HG03045 (cell line): ENCODE results near the gene HRH3.

Experiments
- ATAC-seq: cut with Tn5 transposase; IDR thresholded peaks from one replicate; pipeline ENCODE4 v1.9.1; 2021; ENCODE audit warnings: mild to moderate bottlenecking, moderate library complexity; ENCODE audit not compliant: unreplicated experiment

The HRH3 gene

GRCh38 chr20:62216636-62217566 lies 3.2 kb downstream of the HRH3 start:
- no peak for ATAC-seq

- no peak for ATAC-seq
Measured at GRCh38 chr20:62215991-62216635, 4.0 kb downstream of the HRH3 start.

GRCh38 chr20:62215020-62215990 lies 4.8 kb downstream of the HRH3 start:
- ATAC-seq: no peak

DNA sequence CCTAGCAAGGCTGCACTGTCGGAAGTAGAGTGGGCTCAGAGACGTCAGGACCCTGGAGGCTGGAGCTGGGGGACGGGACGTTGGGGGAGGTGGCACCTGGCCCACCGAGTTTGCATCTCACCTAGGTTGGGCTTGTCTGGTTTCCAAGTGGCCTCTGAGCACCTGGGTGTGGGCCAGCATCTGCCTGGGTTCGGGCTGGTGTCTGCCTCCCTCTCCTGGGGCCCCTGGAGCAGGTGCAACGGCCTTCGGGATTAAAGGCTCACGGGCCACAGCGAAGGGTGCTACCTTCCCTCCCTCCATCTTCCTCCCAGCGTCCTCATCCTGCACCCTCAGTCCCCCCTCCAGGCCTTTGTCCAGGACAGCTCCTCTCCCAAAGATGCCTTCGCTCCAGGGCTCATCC lies 6.0 kb downstream of the HRH3 start:
- ATAC-seq: no peak

DNA sequence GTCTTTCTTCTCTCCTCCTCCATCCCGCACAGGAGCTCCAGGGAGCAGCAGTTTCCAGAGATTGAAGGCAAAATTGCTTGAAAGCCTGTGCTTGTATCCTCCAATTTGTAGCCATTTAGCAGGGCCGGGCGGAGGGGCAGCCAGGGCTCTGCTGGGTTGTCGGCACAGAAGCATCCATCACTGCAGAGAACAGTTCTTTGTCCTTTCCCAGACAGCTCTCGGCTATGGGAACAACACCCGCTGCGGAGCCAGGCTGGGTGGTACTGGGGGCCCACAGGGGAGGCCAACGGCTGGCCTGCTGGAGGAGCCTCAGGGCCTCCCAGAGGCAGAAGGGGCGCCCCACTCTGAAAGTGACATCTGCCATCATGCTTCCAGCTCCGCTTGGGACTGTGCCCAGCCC lies 7.8 kb downstream of the HRH3 start:
- no peak for ATAC-seq

GRCh38 chr20:62211769-62212288 lies 8.2 kb downstream of the HRH3 start:
- ATAC-seq: no peak

- ATAC-seq: no peak
Measured at GRCh38 chr20:62211216-62211615, 8.9 kb downstream of the HRH3 start.

- ATAC-seq: no peak
Measured at GRCh38 chr20:62210496-62210855, 9.6 kb downstream of the HRH3 start.

GRCh38 chr20:62209850-62210495 lies 10.1 kb downstream of the HRH3 start:
- no peak for ATAC-seq

GRCh38 chr20:62208795-62209755 lies 11.0 kb downstream of the HRH3 start:
- ATAC-seq: no peak

- no peak for ATAC-seq
Measured at GRCh38 chr20:62208061-62208794, 11.8 kb downstream of the HRH3 start.

DNA sequence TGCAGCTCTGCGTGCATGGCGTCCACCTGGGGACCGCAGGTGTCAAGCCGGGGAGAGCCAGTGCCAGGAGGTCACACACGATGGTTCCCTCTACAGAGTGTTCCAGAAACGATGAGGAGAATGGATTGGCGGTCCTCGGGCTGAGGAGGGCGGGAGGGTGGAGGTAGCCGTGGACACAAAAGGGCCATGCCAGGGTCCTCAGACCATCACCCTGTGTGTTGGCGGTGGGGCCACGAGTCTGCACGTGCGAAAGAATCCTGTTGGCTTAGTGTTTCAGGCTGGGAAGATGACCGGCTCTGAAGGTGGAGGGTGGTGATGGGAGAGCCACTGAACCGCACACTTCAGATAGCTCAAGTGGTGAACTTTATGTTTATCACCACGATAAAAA lies 13.7 kb downstream of the HRH3 start:
- no peak for ATAC-seq

DNA sequence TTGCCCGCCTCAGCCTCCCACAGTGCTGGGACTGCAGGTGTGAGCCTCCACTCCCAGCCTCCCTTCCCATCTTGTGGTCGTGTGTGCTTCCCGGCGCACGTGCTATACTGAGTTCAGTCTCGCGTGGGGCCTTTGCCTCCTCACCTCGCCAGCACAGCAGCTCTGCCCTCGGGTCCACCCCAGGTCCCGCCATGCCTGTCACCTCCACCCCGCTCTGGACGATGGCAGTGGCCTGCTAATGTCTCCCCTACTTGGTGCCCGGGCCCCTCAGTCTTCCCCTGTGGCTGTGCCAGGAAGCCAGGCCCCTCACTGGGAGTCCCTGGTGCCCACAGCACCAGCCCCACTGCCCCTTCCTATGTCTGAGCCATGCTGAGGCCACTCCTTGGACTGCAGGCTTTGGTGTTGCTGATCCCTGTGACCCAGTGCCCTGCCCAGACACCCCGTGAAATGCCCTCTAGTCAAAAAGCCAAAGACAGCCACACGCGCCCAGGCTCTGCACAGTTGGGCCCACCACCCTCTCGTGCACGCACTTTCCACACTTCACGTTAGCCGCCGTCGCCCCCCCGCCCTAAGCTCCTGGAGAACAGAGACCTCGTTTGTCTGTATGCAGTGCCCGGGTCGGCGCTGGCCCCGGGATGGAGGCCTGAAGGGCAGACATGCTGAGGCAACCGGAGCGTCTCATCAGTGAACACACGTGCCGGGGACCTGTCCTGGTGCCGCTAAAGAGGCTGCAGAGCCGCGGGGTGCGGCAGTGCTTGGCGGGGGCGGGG lies 14.3 kb downstream of the HRH3 start:
- ATAC-seq: no peak

GRCh38 chr20:62203378-62204030 lies 16.6 kb downstream of the HRH3 start:
- ATAC-seq: no peak

DNA sequence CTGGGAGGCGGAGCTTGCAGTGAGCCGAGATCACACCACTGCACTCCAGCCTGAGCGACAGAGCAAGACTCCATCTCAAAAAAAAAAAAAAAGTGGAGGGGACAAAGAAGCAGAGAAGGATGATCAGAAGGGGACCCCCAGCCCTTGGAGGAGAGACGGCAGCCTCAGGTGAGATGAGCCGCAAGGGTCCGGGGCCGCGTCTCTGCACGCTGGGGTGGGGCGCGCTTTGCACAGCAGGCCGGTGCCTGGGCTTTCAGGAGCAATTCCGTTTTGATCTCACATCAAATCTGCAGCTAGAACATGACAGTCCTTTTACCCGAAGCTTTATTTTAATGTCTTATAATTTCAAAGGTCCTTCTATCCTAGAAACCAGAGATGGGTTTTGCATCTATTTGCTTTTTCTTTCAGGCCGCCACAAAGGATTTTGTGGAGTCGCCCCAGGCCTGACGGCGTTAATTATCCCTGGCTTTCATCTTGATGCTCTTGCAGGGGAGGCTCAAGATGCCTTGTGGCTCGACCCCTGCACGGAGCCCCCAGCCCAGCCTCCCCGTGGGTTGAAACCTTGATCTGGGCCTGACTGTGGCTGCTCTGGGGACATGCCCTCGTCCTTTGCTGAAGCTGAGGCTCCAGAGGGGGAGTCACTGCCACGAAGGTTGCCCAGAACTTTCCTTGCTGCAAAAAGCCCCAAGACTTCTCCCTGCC lies 17.3 kb downstream of the HRH3 start:
- no peak for ATAC-seq

GRCh38 chr20:62202083-62202395 lies 18.0 kb downstream of the HRH3 start:
- ATAC-seq: no peak
